ENCODE measurements around the gene FECH. TPM values are rescaled to one million over a fixed set of nuclear protein-coding genes. Genes with fewer than 3 reads are reported as not detected.

FECH gene
- total and polyA plus RNA-seq, 8 donors = 0.58 to 387 (median 8.2) TPM

DNA sequence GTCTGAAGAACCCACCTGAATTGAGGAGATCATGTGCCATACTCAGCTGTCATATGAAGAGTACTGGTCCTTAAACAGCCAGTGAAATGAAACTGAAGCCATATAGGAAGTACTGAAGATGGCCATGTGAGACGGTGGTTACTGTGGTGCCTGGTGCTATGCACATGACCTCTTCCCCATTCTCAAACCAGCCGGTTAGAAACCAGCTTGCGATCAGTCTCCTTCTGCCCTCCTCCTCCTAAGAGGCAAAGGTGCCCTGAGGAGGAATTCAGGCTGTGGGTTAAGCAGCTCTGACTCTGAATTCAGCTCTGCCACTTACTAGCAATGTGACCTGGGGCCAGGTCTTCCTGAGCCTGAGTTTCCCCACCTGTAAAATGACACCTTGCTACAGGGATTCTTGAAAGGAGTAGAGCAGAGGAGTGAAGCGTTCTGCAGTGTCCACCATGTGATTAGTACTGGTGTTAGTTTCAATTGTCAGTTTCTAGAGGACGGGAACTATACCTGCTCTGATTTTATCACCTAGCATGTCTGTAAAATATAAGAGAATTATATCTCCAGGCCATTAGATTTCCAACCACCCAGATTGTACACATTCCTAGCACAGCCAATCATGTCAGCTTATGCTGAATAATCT, 5.1 kb downstream of the FECH start:
- no peaks in the 10 kb centered on the region for H3K27me3 ChIP-seq
- H3K4me3 ChIP-seq = no peak overlapping the region
- DNase-seq = peak in 1 of 2 donors; percentile 46
- 76 to 88% (median 78%) methylated on average over 5 of the region's 5 CpGs for WGBS, 5 donors
- H3K9me3 ChIP-seq = no peaks in the 10 kb centered on the region
- peaks cover 8 to 47% (median 44%) of the 10 kb centered on the region in 4 donors for H3K36me3 ChIP-seq
- intact Hi-C loops (cut with DNase I; ENCODE audit: low total_unique reads) = no loop called here
- TF ChIP-seq POLR2A (IDR thresholded peaks at IDR 0.05) (no peak), POLR2AphosphoS5 (IDR thresholded peaks at IDR 0.05) (no peak), EP300 (IDR thresholded peaks at IDR 0.05) (no peak)
- TF ChIP-seq, protein P1, sequence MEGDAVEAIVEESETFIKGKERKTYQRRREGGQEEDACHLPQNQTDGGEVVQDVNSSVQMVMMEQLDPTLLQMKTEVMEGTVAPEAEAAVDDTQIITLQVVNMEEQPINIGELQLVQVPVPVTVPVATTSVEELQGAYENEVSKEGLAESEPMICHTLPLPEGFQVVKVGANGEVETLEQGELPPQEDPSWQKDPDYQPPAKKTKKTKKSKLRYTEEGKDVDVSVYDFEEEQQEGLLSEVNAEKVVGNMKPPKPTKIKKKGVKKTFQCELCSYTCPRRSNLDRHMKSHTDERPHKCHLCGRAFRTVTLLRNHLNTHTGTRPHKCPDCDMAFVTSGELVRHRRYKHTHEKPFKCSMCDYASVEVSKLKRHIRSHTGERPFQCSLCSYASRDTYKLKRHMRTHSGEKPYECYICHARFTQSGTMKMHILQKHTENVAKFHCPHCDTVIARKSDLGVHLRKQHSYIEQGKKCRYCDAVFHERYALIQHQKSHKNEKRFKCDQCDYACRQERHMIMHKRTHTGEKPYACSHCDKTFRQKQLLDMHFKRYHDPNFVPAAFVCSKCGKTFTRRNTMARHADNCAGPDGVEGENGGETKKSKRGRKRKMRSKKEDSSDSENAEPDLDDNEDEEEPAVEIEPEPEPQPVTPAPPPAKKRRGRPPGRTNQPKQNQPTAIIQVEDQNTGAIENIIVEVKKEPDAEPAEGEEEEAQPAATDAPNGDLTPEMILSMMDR (IDR thresholded peaks at IDR 0.05) = no peak
- H3K27ac ChIP-seq = no peak overlapping the region
- peaks cover 11 to 20% (median 18%) of the 10 kb centered on the region in 4 donors for H3K4me1 ChIP-seq

DNA sequence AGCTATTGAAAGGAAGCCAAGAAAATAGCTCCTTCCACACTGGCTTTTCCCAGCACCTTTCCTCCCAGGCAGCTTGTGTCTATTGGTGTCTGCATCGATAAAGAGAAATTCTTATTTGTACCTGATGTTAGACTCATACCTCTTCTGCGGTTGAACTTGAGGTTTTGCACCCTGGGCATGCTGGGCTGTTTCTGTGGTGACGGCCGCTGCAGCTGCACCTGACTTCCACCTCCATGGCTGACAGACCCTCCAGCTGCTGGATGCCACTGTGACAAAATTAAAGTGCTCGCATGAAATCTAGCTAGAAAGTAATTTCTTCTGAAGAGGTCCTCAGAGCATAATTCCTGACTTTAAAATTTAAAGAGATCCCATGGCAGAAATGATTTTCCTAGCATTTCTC, 6.6 kb downstream of the FECH start:
- H3K36me3 ChIP-seq = peaks cover 8 to 62% (median 58%) of the 10 kb centered on the region in 4 donors
- 81 to 93% (median 87%) methylated on average over 5 of the region's 5 CpGs for WGBS, 5 donors
- no peak for DNase-seq
- intact Hi-C loops (cut with DNase I; ENCODE audit: low total_unique reads) = no loop called here
- no peak overlapping the region for H3K4me3 ChIP-seq
- peaks cover 1 to 6% (median 5%) of the 10 kb centered on the region in 4 donors for H3K4me1 ChIP-seq
- no peak overlapping the region for H3K27ac ChIP-seq
- no peaks in the 10 kb centered on the region for H3K27me3 ChIP-seq
- TF ChIP-seq, protein P1 (IDR thresholded peaks at IDR 0.05) = no peak
- TF ChIP-seq POLR2AphosphoS5 (IDR thresholded peaks at IDR 0.05) (no peak), EP300 (IDR thresholded peaks at IDR 0.05) (no peak), POLR2A (IDR thresholded peaks at IDR 0.05) (no peak)
- no peaks in the 10 kb centered on the region for H3K9me3 ChIP-seq

- H3K36me3 ChIP-seq = peaks cover 13 to 91% (median 87%) of the 10 kb centered on the region in 4 donors
- no peak for TF ChIP-seq POLR2AphosphoS5 (IDR thresholded peaks at IDR 0.05)
- TF ChIP-seq, protein P1 (IDR thresholded peaks at IDR 0.05) = no peak
- no peak for TF ChIP-seq POLR2A (IDR thresholded peaks at IDR 0.05)
- TF ChIP-seq EP300 (IDR thresholded peaks at IDR 0.05) = no peak
- intact Hi-C loops (cut with DNase I; ENCODE audit: low total_unique reads) = no loop called here
- no peaks in the 10 kb centered on the region for H3K27me3 ChIP-seq
- no peaks in the 10 kb centered on the region for H3K4me1 ChIP-seq
- no peak overlapping the region for H3K4me3 ChIP-seq
- 72 to 81% (median 76%) methylated on average over 6 of the region's 6 CpGs for WGBS, 5 donors
- DNase-seq = no peak
- no peak overlapping the region for H3K27ac ChIP-seq
- H3K9me3 ChIP-seq = no peaks in the 10 kb centered on the region
These were observed 10.2 kb downstream of the FECH start for GRCh38 chr18:57576316-57576715.

DNA sequence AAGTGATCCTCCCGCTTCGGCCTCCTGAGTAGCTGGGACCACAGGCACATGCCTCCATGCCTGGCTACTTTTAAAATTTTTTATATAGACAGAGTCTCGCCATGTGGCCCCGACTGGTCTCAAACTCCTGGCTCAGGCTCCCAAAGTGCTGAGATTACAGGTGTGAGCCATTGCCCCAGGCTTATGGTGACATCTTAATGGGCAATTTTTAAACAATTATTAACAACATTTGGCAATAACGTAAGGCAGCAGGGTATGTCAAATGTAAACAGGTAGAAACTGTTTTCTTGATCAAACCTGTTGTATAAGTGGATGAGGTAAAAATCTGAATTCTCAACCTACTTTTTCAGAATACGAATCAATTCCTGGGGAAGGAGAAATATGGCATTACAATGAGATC, 11.0 kb downstream of the FECH start:
- no peaks in the 10 kb centered on the region for H3K27me3 ChIP-seq
- TF ChIP-seq, protein P1 (IDR thresholded peaks at IDR 0.05) = no peak
- TF ChIP-seq POLR2AphosphoS5 (IDR thresholded peaks at IDR 0.05) (no peak), EP300 (IDR thresholded peaks at IDR 0.05) (no peak), POLR2A (IDR thresholded peaks at IDR 0.05) (no peak)
- H3K4me3 ChIP-seq = no peak overlapping the region
- H3K9me3 ChIP-seq = no peaks in the 10 kb centered on the region
- H3K4me1 ChIP-seq = no peaks in the 10 kb centered on the region
- no peak for DNase-seq
- H3K36me3 ChIP-seq = peaks cover 19 to 95% (median 94%) of the 10 kb centered on the region in 4 donors
- WGBS, 5 donors = 69 to 80% (median 79%) methylated on average over 6 of the region's 6 CpGs
- intact Hi-C loops (cut with DNase I; ENCODE audit: low total_unique reads) = no loop called here
- no peak overlapping the region for H3K27ac ChIP-seq

Data from stomach (tissue), 9 donors.